Stimulated activated CD8-positive, alpha-beta memory T cell treated with anti-CD3 and anti-CD28 coated beads, Interleukin-4, amount 100 ng/mL, for 24 hours (primary cell): ENCODE results near the gene WDPCP.
"Not testable (repeated sequence)": the region's sequence is repeated elsewhere in the genome, so short reads cannot be mapped to it uniquely, and the experiment has no call there.

Experiments used
- DNase-seq: peaks from one replicate; pipeline ENCODE4 v3.0.0-alpha.2; 2020; ENCODE audit warnings: low read depth

The WDPCP gene

DNA sequence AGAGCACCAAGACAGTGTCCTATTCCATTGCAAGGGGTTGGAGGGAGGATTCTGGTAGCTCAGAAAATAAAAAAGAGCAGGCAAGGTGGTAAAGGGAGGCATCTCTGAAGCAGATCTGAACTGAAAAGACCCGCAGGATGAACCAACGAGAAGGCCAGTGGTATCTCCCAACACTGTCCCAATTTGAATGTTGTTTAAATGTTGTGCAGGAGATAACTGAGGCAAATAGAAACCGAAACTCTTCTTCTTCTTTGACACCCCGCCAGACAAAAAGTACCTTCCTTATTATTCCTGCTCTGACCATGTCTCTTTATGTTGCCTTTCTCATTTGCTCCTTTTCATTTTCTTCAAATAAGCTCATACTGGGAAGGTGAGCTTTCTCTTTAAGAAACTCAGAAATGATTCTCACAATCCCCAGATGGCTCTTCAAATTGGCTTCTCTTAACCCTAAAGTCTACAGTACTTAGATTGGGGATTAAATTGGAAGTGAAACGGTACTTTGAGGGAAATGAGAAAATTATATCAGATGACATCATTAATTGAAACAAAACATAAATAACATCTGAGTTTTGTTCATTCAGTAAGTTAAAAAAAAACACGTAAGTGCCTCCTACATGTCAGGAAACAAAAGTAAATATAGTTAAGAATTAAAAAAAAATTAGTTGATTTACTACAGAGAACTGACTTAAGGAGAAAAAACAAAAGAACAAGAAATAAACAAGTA lies 143.6 kb downstream of the WDPCP start:
- no peak for DNase-seq

DNA sequence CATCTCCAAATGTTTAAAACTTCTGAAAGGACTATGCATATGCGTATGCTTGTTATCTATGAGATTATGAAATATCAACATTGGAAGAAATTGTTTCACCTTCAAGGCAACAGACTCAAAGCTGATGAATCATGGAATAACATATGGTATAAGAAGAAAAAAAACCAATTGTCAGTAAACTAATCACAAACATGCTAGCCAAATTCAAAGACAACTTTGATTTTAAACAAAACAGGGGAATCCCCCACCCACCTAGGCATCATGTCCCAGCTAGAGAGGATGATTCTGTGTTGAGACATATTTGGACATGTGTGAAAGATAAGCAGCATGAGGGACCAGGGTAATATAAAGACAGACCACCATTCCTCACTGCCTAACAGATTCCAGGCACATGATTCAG lies 147.7 kb downstream of the WDPCP start:
- no peak for DNase-seq

DNA sequence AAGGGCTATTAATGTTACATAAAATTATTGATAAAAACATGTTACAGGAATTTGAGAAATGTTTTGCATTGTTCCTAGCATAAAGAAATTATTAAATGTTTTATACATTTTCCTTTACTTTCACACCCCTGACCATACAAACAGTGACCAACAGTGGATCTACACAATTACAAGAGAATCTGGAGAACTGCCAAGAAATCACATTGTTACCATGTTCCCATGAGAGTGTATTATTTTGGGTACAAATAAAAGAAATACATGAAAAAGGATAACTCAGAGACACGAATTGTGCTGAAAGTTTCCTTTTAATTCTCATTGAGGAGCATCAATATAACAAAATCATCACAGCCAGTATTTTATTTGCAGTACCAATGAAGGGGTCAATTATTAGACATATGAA lies 150.1 kb downstream of the WDPCP start:
- DNase-seq = no peak

DNA sequence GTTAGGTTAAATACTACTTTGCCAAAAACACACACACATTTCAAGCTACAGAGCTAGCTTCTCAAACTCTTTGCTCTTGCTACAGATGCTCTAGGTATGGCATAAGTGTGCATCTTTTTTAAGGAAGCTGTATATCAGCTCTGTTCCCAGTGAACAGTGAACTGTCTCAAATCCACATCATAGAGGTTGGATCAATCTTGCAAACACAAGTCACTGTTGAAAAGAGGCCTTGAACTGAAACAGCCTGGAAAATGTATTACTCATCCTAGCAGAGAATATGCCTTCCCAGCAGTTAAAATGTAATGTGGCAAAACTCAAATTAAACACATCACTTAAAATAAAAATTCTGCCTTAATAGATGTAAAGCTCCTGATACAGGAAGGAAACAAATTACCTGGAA lies 151.8 kb downstream of the WDPCP start:
- DNase-seq = no peak

DNA sequence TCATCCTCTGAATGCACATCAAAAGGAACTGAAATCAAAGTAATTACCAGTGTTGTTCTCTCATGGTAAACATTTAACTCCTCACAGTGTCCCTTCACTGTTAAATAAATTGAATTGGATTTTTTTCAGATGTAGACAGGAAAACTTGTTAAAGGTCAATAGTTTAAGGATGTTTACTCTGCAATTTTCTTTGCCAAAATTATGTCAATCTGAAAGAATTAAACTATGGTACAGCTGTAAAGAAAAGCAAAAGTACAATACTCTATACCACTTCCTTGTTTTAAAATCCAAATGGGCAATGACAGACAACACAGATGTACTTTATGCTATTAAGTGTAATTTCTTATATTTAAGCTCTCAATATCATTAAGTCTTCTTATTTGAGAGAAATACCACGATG lies 153.2 kb downstream of the WDPCP start:
- no peak for DNase-seq

DNA sequence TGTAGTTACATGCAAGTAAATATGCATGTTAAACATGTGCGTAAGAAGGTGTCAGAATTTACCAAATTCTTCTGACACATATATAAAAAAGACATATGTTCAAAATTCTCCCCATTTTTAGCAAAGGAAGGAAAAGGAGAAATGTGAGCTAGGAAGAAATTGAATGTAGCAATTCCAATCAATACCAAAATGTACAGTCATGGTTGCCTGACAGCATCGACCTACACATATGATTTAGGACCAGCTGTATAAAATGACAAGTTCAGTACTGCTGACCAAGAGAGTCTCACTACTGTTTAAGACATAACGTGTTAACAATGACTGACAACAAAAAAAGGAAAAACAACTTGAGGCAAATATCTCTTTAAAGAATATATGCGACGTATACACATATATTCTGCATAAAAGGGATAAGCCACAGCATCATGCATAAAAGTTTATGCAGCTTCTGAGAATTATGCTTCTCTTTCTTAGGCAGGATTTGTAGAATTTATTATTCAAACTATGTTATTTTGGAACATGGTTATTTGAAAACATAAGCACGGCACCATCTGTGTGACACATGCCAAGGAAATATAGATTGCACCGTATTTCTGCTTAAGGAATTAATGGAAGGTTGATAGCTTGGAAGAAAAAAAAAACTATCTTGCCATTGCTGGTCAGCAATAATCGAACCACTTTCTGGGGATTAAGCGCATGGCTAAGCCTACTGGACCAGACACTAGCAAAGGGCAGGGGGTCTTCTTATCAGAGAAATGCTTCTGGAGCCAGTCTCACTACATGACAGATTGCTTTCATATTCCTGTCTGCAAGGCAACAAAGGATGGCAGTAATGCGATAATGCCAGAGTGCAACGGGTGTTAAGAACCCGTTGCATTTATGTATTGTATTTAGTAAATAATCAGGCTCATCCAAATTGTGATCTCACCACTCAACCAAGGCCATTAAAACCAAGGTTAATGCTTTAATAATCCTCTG lies 154.0 kb downstream of the WDPCP start:
- DNase-seq = no peak

DNA sequence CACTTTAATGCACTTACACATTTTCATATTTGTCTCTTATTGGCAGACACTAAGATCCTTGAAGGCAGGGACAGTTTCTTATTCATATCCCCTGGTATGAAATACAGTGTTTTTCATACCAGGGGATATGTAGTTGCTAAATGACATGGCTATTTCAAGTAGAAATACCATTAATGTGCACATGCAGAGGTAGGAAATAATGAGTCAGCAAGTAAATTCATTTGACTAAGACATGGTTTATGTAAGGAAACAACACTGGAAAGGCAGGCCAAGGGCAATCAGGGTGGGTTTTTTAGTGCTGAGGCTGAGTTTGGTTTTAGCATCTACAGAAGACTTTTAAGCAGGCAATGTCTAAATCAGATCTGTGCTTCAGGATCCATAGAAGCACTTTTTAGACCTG lies 155.9 kb downstream of the WDPCP start:
- no peak for DNase-seq

DNA sequence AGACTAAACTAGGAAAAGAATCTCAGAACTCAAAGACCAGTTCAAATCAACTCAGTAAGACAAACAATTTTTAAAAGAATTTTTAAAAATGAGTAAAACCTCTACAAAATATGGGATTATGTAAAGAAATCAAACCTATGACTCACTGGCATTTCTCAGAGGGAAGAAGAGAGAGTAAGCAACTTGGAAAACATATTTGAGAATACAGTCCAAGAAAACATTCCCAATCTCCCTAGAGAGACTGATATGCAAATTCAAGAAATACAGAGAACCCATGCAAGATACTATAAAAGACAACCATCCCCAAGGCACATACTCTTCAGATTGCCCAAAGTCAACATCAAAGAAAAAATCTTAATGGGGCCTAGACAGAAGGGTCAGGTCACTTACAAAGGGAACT lies 162.7 kb downstream of the WDPCP start:
- DNase-seq = no peak

DNA sequence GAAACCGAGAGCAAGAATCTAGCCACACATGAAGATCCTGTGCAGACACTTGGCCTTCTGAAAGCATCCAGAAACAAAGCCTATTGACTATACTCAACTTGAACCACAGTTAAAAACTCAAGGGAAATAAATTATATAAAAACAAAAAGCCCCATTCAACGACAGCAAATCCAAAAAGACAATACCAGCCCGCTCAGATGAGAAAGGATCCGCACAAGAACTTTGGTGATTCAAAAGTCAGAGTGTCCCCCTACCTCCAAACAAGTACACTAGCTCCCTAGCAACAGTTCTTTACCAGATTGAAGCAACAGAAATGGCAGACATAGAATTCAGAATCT lies 163.2 kb downstream of the WDPCP start:
- DNase-seq = no peak

DNA sequence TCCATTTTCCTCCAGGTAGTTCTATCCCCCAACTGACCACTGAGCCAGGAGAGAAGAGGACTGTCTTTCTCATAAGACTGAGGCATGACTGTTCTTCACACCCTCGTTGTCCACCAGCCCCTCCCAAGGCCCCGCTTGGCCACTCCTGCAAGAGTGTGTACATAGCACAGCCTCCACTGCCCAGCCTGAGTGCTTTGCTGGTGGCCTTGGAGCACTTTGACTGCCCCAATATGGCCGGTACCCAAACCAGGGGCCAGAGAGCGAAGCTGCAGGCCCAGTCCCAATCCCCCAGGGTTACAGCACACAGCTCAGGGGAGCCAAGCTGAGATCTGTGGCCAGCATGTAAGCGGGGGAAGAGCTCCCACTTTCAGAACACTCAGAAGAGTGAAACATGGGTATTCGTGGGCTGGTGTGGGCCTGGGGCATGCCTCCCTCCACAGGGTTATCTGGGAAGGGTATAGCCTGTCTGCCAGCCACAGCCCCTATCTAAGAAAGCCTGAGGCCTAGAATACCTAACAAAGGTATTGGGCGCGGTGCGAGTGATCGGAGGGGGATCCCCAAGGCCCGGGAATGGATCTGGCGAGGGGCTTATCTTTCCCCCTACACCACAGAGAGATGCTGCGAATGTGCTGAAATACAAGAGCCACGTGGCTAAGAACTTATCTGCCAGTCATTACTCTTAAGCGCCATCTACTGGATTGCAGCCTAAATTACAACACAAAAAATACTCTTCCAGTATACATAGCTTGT lies 163.8 kb downstream of the WDPCP start:
- DNase-seq = no peak

DNA sequence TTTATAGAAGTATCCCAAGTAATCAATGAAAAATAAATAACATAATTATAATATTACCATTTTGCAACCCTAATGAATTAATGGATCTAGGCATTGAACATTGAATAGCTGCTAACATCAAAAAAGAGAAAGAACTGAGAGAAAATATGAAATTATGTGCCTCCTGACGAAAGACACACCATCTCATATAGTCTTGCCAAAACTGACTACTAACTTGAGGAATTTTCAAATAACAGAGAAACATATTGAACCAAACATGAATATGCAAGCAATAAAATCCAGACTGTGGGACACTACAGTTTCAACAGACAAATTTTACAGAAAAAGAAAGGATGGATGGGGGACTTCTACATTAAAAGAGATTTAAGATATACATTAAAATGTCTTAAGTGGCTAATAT lies 165.7 kb downstream of the WDPCP start:
- no peak for DNase-seq

DNA sequence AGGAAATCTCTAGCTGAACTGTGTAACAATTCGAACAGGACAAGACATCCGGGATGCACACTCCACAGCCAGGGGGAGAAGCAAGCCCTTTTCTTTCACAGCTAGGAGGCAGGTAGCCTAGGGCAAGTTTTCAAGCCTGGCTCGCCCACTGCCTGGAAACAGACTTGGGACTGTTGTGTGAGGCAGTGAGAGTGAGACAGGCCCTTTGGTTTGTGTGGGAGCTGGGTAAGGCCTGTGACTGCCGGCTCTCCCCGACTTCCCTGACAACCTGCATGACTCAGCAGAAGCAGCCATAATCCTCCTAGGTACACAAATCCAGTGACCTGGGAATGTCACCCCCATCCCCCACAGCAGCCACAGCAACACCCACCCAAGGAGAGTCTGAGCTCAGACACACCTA lies 179.7 kb downstream of the WDPCP start:
- DNase-seq = no peak

DNA sequence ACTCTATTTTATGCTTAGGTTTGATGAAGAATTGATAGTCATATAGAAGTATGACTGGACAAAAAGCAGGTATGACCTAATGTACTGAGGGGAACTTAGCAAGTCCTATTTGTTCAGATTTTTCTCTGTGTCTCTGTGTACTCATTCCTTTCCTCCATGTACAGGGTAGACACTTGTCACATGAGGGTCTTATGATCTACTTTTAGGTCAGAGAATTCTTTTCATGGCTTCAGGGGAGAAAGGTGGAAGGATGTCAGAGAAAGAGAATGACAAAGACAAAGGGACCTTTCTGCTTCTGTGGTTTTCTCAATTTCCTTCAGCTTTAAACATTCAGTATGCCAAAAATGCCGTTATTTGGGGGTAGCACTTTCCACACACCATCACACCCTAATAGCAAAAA lies 181.6 kb downstream of the WDPCP start:
- no peak for DNase-seq

DNA sequence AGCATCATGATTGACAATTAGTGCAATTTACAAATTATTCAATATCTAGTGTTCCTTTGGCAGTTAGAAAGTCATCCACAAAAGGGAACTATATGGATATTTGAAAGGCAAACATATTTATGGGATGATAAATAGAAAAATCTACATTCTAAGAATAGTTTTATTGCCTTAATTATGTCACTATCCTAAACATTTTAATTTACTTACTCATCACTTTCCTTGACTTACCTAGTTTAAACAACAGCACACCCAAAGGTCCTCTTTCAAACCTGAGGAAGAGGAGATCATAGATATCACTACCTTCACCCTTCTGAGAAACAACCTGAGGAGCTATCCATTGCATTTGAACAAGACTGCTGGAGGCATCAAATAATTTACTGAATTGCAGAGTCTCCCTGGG lies 184.5 kb downstream of the WDPCP start:
- no peak for DNase-seq

DNA sequence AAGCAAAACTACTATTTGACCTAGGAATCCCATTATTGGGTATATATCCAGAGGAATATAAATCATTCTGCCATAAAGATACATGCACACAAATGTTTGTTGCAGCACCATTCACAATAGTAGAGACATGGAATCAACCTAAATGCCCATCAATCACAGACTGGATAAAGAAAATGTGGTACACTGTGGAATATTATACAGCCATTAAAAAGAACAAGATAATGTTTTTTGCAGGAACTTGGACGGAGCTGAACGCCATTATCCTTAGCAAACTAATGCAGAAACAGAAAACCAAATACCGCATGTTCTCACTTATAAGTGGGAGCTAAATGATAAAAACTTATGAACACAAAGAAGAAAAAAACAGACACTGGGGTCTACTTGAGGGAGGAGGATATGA lies 185.4 kb downstream of the WDPCP start:
- DNase-seq = not testable (repeated sequence)

DNA sequence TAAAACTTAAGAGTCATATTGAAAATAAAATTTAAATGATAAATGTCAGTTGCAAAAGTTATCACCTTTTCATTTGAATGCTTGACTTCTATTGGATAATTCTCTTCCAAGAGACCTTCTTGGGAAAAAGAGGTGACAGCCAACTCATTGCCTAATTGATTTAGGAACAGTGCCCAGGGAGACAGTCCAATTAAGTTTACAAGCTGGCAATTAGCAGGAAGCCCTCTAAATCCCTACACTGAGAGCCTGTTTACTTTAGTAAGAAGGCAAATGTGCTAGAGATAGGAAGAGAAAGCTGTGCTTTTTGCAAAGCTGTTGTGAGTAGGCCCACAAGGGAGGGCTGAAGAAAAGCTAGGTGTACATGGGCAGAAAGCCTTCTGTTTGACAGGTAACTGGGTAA lies 189.1 kb downstream of the WDPCP start:
- no peak for DNase-seq

DNA sequence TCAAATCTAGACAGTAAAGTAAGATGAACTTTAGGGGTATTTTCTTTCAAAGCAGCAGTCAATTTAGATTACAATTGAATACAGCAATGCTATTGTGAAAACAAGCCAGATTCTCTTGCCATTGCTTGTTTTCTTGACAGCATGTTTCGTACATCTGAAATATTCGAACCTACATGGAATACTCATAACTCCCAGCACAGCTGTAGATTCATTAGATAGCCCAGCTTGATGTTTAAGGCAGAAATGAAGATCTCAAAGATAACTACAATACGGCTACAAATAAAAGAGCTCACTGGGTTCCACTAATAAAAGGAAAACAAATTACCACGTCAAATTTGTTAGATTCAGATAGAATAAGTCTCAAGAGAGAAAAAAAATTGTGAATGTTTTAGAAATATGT lies 208.8 kb downstream of the WDPCP start:
- no peak for DNase-seq

DNA sequence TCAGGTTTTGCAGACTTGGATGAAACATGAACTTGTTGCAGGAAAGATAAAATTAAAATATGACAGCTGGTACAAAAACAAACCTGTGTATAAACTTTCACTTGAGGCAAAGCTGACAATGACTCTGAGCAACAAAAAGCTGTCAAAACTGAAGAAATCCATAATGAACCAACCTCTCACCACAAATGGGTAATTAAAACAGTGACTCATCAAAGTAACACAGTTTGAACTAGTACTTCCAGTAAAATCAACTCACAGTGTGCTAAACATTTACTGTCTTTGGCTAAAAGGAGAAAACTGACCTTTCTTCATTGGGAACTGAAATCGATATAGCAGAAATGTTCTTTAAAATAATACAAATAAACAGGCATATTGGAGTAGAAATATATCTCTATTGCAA lies 209.7 kb downstream of the WDPCP start:
- DNase-seq = no peak

DNA sequence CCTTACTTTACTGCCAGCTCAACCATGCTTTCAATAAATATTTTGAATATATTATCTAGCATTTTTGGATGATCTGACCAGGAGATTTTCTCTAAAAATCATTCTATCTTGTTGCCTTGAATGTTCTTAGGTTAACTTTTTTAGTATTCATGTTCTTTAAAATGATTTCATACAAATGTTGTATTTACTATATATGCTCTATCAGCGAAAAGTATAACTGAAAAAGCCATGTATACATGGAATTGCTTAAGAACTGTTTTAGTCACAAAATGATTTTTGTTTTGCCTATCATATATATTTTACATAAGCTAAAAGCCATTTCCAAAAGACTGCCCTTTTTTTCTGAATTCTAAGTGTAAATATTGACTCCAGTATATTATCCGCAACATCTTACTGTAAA lies 213.9 kb downstream of the WDPCP start:
- DNase-seq = no peak

DNA sequence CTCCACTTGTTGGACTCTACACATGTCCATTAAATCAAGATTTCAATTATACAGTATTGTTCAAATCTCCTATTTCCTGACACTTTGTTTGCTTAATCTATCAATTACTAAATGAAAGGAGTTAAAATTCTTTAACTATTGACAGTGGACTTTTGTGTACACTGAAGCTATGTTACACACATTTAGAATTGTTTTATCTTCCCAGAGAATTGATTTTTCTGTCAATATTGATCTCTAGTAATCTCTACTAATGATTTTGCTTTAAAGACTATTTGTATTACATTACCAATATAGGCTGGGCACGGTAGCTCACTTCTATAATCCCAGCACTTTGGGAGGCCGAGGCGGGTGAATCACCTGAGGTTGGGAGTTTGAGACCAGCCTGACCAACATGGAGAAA lies 215.7 kb downstream of the WDPCP start:
- DNase-seq = no peak

DNA sequence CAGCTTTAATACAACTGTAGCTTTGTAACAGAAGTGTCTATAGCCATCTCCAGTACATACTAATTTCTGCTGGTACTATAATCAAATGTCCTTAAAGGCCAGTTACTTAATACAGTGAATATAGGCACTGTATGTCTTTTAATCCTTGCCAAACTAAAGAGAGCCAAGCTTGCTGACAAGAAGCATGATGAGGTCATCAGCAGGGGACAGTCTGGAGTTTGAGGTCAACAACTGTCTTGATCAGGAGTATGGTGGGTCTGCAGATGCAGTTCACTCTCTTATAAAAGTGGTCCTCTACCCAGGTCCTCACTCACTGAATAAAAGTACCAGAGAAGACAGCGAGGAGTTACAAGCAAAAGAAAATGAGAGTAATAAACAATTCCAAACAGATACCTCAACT lies 219.1 kb downstream of the WDPCP start:
- DNase-seq = no peak

DNA sequence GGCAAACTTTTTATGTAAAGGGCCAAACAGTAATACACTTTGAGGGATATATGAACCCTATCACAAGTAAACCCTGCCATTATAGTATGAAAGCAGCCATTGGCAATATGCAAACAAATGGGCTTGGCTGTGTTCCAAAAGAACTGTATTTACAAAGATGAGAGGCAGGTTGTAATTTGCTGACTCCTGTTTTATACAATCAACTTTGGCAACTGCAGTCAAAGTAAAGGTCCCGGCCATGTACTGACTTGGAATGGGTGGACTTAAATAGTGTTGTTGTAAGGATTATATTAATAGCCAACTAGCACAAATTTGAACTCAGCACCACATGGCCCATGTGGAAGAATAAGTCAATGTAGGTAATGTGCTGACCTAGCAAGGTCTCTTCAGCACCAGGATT lies 223.4 kb downstream of the WDPCP start:
- no peak for DNase-seq

DNA sequence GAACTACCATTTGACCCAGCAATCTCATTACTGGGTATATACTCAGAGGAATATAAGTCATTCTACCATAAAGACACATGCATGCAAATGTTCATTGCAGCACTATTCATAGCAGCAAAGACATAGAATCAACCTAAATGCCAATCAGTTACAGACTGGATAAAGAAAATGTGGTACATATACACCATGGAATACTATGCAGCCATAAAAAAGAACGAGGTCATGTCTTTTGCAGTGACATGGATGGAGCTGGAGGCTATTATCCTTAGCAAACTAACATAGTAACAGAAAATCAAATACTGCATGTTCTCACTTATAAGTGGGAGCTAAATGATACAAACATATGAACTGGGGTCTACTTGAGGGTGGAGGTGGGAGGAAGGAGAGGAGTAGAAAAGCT lies 230.6 kb downstream of the WDPCP start:
- DNase-seq = not testable (repeated sequence)
